GM20000 (cell line): Measurements from ENCODE around the gene UTRN.

Experiments used
- DNase-seq: peaks from one replicate; pipeline ENCODE4 v3.0.0; 2012; ENCODE audit warnings: low spot score
- TF ChIP-seq, protein P1 (sequence below): IDR thresholded peaks from 2 replicates; pipeline ENCODE4 v1.5.1; 2012; ENCODE audit warnings: mild to moderate bottlenecking, control low read depth; ENCODE audit errors: extremely low read depth, missing control alignments

UTRN gene

DNA sequence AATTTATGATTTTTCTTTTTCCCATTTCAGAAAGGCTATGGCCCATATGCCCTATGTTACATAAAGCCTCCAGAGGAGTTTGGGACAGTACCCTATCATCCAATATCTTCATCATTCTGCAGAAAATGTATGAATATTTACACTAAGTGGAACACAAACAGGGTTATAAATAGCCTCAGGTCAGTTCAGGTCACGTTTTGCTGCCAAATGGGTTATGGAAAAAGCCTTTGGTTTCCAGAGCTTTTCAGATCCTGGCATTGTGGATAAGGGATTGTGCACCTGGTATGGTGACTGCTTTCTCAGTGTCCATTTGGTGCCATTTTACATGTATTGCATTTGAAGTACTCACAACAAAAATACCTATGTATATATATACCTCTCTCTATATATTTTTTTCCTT, 29.4 kb downstream of the UTRN start:
- no peak for DNase-seq
- TF ChIP-seq, protein P1, sequence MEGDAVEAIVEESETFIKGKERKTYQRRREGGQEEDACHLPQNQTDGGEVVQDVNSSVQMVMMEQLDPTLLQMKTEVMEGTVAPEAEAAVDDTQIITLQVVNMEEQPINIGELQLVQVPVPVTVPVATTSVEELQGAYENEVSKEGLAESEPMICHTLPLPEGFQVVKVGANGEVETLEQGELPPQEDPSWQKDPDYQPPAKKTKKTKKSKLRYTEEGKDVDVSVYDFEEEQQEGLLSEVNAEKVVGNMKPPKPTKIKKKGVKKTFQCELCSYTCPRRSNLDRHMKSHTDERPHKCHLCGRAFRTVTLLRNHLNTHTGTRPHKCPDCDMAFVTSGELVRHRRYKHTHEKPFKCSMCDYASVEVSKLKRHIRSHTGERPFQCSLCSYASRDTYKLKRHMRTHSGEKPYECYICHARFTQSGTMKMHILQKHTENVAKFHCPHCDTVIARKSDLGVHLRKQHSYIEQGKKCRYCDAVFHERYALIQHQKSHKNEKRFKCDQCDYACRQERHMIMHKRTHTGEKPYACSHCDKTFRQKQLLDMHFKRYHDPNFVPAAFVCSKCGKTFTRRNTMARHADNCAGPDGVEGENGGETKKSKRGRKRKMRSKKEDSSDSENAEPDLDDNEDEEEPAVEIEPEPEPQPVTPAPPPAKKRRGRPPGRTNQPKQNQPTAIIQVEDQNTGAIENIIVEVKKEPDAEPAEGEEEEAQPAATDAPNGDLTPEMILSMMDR = no peak

DNA sequence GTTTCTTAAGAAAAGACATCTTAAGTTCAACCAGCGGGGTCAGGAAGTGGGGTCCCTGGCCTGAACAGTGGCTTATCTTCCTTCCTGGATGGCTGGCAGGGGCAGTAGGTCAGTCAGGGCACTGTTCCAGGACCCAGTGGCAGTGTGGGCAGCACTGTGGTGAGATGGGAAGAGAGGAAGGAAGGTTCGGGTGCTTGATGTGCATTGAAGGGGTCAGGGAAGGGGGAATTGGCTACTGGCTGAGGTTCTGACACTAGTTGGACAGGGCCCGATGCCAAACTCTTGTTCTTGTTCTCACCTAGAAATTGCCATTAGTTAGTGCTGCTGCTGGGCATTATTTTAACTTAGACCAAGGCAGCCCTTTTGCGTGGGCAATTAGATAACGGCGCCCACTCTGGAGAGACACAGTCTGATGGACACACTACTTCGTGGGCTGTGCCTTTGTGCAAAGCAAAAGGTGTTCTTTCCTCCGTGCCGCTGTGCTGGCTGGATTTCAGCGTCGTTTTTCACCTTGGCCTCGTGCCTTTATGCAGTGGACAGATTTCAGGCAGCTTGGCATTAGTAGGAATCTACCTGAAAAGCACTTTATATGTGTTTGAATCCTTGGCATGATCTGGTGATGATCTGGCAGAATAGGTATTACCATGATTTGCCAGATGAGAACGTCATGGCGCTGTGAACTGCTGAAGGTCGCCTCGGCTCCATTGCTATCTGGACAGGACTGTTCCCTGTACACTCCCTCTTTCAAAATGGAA, 30.3 kb downstream of the UTRN start:
- TF ChIP-seq, protein P1 = no peak

DNA sequence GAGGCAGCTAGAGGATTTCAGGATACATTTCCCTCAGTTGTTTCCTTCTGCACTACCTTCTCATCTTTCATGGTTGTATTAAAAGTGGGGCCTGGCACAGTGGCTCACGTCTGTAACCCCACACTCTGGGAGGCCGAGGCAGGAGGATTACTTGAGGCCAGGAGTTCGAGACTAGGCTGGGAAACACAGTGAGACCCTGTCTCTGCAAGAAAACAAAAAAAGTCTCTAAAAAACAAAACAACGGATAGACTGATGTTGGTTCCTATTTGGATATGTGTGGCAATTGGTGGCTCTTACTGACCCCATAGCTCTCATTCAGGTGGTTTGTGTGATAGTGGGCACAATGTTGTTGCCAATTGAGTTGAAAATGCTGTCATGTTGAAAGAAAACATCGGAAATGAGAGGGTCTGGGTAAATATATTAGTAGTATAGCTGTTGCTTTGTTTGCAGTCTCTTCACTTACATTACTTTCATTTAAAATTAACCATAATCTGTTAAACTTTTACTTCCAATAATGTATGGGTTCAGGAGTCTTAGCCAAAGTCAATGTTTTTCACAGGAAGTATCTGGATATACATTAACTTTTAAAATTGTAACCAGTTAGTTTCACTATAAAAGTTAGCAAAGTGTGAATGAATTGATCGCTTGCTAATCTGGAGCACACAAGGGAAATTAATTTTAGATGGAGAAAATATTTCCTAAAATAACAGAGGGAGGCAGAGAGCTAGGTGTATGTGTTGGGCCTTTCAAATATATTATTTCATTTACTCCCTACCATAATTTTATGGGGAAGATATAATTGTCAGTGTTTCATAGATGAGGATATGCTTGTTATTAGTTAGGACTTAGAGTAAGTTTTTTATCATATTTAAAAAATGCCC, 31.1 kb downstream of the UTRN start:
- no peak for DNase-seq
- TF ChIP-seq, protein P1 = no peak

More for the DNA sequence above, 30.3 kb downstream of the UTRN start:
- DNase-seq = no peak

DNA sequence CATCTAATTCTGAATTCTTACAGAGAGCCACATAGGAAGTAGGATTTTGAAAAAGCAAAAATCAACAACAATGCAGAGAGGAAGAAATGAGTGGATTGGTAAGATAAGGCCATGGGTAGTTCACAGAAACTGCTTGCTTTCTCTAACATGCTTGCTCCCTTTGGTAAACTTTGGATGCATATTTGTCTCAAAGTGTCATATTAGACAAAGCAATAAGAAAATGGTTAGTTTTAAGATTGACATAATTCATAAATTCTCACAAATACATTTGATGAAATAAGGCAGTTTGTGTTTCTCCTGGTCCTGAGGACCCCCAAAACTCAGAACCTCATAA, 31.7 kb downstream of the UTRN start:
- TF ChIP-seq, protein P1 = no peak
- no peak for DNase-seq

DNA sequence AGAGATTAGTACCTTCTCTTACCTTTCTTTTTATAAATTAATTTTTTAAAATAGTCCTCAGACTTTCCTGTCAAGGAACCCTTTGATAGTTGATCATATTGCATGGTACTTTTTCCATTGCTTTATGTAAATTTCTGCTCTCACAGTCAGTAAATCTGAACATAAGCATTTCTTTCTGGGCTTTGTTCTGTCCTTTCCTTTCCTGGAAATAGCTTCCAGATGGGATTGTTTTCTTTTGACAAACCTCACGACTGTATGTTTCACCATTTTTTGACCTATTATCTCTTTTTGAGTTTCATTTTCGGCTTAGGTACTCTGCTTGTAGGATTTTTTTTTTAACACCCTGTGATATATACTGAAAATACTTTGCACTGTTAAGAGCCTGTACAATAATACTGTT, 32.6 kb downstream of the UTRN start:
- DNase-seq = no peak
- TF ChIP-seq, protein P1 = no peak

DNA sequence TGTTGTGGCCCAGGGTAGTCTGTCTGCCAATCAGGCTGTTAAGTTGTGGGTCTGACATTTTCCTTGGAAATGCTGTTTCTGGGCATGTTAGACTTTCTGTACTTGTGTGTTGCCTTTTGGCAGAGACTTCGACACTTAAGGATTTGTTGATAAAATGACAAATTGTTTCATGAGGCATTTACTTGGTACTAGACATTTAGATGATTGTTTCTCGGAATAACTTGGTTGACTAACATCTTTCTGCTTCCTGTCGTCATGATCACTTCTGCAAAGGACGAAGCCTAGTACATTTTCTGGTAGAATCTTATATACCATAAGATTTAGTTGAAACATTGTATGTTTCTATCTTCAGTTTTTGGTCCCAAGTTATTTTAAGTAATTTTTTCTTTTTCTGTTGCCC, 34.1 kb downstream of the UTRN start:
- no peak for DNase-seq
- TF ChIP-seq, protein P1 = no peak

DNA sequence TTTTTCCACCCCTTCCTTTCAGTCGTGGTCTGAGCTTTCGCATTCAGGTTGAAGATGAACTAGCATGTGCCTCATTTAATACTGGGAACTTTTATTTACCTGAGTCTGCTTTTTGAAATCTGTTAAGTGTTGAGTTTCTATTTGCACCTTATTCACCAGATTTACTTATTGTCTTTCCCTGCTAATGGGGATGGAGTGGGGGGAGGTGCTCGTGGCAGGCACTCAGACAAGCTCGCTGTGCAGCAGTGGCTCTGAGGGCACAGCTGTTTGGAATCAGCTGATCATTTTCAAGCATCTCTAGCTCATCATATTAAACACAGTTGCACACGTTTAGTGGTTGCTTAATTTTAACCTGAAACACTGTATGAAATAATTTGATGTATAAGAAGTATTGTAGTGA, 35.6 kb downstream of the UTRN start:
- no peak for DNase-seq
- TF ChIP-seq, protein P1 = no peak
